DOHH2 (cell line): Measurements from ENCODE around the gene PNMA8C.
"Not testable (repeated sequence)": the region's sequence is repeated elsewhere in the genome, so short reads cannot be mapped to it uniquely, and the experiment has no call there.

Experiments
- H3F3A ChIP-seq: fragments of 200-600 bp; sonication (generic), shearing (Covaris generic); 2 replicates; pipeline ENCODE4 v1.6.0; 2016; ENCODE audit warnings: antibody characterized with exemption, mild to moderate bottlenecking; ENCODE audit not compliant: control insufficient read depth, insufficient read depth
- H3K27ac ChIP-seq: fragments of 200-600 bp; sonication (generic); 2 replicates; pipeline ENCODE4 v1.5.1; 2014; ENCODE audit warnings: low read depth, mild to moderate bottlenecking, low read length, moderate library complexity
- H3K27me3 ChIP-seq: fragments of 200-600 bp; sonication (generic); 2 replicates; pipeline ENCODE4 v1.6.1; 2014; ENCODE audit warnings: mild to moderate bottlenecking, low read length, mixed read lengths; ENCODE audit not compliant: control insufficient read depth
- H3K36me3 ChIP-seq: fragments of 200-600 bp; sonication (generic); 2 replicates; pipeline ENCODE4 v1.6.1; 2014; ENCODE audit warnings: mild to moderate bottlenecking, low read length, moderate library complexity, mixed read lengths; ENCODE audit not compliant: control insufficient read depth
- H3K4me1 ChIP-seq: fragments of 200-600 bp; sonication (generic); 2 replicates; pipeline ENCODE4 v1.6.1; 2014; ENCODE audit warnings: mild to moderate bottlenecking, low read length, mixed read lengths; ENCODE audit not compliant: control insufficient read depth
- H3K4me2 ChIP-seq: fragments of 200-600 bp; sonication (generic); 2 replicates; pipeline ENCODE4 v1.6.0; 2014; ENCODE audit warnings: mild to moderate bottlenecking, low read length, moderate library complexity
- H3K4me3 ChIP-seq: fragments of 200-600 bp; sonication (generic); 2 replicates; pipeline ENCODE4 v1.5.1; 2014; ENCODE audit warnings: mild to moderate bottlenecking, low read length, mixed read lengths
- H3K79me2 ChIP-seq: fragments of 200-600 bp; sonication (generic); 2 replicates; pipeline ENCODE4 v1.6.1; 2014; ENCODE audit warnings: mild to moderate bottlenecking, low read length, mixed read lengths; ENCODE audit not compliant: control insufficient read depth
- H3K9me2 ChIP-seq: fragments of 200-600 bp; sonication (generic); replicated peaks from 2 replicates; pipeline ENCODE4 v1.6.1; 2014; ENCODE audit warnings: mild to moderate bottlenecking, low read length, mixed read lengths; ENCODE audit not compliant: control insufficient read depth
- H3K9me3 ChIP-seq: fragments of 200-600 bp; sonication (generic); 2 replicates; pipeline ENCODE4 v1.6.1; 2014; ENCODE audit warnings: antibody characterized with exemption, low read length, mixed read lengths; ENCODE audit not compliant: control insufficient read depth, insufficient read depth
- H4K20me1 ChIP-seq: fragments of 200-600 bp; sonication (generic); 2 replicates; pipeline ENCODE4 v1.6.0; 2014; ENCODE audit warnings: low read depth, mild to moderate bottlenecking, antibody characterized with exemption, low read length, moderate library complexity; ENCODE audit not compliant: control insufficient read depth, insufficient read depth
- EZH2phosphoT487 ChIP-seq: fragments of 200-600 bp; sonication (generic); IDR thresholded peaks from 2 replicates; pipeline ENCODE4 v1.6.1; 2017; ENCODE audit warnings: borderline replicate concordance, mild to moderate bottlenecking, antibody characterized with exemption, low read length, moderate library complexity, mixed read lengths
- TF ChIP-seq, protein P1 (sequence below): fragments of 200-600 bp; sonication (generic); IDR thresholded peaks from one replicate; pipeline ENCODE4 v1.5.1; 2014; ENCODE audit warnings: antibody characterized with exemption, mild to moderate bottlenecking, low read depth, low read length; ENCODE audit not compliant: poor library complexity, severe bottlenecking

Gene PNMA8C

DNA sequence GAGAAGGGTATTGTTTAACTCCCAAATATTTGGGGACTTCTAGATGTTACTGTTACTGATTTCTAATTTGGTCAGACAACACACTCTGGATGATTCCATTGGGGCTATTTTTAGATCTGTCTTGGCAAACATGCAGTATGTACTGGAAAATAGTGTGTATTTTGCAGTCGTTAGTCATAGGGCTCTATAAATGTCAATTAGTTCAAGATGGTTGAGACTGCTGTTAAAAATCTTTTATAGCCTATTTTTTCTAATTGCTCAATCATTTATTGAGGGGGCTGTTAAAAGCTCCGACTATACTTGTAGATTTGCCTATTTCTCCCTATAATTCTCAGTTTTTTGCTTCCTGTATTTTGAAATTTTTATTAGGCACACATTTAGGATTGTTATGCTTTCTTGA, 50.5 kb downstream of the PNMA8C start:
- Histone ChIP-seq H3K9me2 (no peaks in the 10 kb centered on the region), H3K9me3 (no peaks in the 10 kb centered on the region), H3K36me3 (peaks cover 83% of the 10 kb centered on the region), H3K4me3 (no peak overlapping the region), H3F3A (peaks cover 2% of the 10 kb centered on the region; the same call in 1 of the 2 replicates), H4K20me1 (peaks cover 9% of the 10 kb centered on the region; the same call in 1 of the 2 replicates), H3K4me2 (no peak overlapping the region), H3K79me2 (peaks cover 65% of the 10 kb centered on the region), H3K27me3 (no peaks in the 10 kb centered on the region), H3K4me1 (peaks cover 25% of the 10 kb centered on the region), H3K27ac (no peak overlapping the region)
- TF ChIP-seq, protein P1, sequence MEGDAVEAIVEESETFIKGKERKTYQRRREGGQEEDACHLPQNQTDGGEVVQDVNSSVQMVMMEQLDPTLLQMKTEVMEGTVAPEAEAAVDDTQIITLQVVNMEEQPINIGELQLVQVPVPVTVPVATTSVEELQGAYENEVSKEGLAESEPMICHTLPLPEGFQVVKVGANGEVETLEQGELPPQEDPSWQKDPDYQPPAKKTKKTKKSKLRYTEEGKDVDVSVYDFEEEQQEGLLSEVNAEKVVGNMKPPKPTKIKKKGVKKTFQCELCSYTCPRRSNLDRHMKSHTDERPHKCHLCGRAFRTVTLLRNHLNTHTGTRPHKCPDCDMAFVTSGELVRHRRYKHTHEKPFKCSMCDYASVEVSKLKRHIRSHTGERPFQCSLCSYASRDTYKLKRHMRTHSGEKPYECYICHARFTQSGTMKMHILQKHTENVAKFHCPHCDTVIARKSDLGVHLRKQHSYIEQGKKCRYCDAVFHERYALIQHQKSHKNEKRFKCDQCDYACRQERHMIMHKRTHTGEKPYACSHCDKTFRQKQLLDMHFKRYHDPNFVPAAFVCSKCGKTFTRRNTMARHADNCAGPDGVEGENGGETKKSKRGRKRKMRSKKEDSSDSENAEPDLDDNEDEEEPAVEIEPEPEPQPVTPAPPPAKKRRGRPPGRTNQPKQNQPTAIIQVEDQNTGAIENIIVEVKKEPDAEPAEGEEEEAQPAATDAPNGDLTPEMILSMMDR = no peak
- no peak for TF ChIP-seq EZH2phosphoT487

DNA sequence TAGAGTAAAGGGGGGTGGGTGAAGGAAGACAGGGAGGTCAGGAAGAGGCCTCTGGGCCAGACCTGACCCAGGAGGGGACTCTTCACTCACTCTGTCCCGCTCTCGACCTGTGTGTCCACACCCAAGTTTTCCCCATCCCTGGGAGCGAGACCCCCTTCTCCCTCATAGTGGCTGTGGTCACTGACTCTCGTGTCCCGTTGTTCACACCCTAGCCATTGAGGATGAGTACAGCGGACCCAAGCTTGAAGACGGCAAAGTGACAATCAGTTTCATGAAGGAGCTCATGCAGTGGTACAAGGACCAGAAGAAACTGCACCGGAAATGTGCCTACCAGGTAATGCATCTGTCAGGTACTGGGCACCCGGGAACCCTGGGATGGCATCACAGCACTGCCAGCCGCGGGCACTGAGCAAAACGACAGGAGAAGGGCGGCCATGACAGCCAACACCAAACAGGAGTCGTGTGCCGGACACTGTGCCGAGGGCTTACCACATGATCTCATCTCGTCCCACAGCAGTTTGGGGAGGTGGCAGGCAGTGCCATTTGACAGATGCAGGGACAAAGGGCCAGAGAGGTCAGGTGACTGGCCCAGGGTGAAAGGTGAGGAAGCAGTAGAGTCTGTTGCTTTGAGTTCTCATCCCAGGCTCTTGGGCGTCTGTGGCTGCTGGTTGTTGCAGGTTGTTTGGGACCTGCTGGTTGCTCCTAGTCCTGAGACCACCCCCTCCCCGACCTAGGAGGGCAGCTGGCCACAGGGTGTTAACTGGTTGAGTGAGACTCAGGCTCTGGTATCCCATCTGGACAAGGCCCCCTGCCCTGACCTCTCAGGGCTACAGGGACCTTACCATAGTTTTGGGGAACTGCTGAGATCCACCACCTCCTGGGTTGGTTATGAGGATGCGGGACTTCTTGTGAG, 52.2 kb downstream of the PNMA8C start:
- Histone ChIP-seq H3K27ac (no peak overlapping the region), H3K9me2 (no peaks in the 10 kb centered on the region), H3K36me3 (peaks cover 82% of the 10 kb centered on the region), H4K20me1 (peaks cover 21% of the 10 kb centered on the region; the same call in 1 of the 2 replicates), H3K27me3 (no peaks in the 10 kb centered on the region), H3K9me3 (no peaks in the 10 kb centered on the region), H3K4me2 (no peak overlapping the region), H3F3A (peaks cover 2% of the 10 kb centered on the region; the same call in 1 of the 2 replicates), H3K4me1 (peaks cover 25% of the 10 kb centered on the region), H3K4me3 (no peak overlapping the region), H3K79me2 (peaks cover 77% of the 10 kb centered on the region)
- TF ChIP-seq, protein P1 = no peak
- no peak for TF ChIP-seq EZH2phosphoT487

DNA sequence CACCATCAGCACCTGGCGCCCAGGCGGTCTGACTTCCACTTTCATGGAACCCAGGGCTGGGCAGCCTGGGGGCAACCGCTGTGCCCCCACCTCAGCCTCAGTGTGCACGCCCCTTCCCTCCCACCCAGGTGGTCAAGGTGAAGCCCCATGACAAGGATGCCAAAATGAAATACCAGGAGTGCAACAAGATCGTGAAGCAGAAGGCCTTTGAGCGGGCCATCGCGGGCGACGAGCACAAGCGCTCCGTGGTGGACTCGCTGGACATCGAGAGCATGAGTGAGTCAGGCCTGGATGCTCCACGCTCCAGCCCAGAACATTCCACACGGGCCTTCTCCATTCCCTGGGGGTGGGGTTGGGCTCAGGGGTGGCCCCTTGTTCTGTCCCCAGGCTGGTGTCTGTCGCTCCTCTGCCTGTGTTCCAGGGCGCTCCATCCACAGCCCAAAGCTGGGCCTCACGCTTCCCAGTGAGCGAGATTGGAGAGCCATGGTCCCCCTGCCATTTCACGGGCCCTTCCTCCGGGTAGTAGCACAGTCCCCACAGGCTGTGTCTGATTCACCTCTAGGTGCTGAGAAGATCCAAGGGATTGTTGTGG, 53.2 kb downstream of the PNMA8C start:
- not testable (repeated sequence) for H3K9me3 ChIP-seq, H3F3A ChIP-seq, H3K27ac ChIP-seq, H3K27me3 ChIP-seq, H3K9me2 ChIP-seq, H3K4me3 ChIP-seq, H3K4me2 ChIP-seq
- Histone ChIP-seq H4K20me1 (peaks cover 17% of the 10 kb centered on the region; the same call in 1 of the 2 replicates), H3K36me3 (peaks cover 77% of the 10 kb centered on the region), H3K79me2 (peaks cover 76% of the 10 kb centered on the region), H3K4me1 (peaks cover 24% of the 10 kb centered on the region)
